PC-3 (cell line): ENCODE data around the gene CEP95. TPM values are rescaled to one million over a fixed set of nuclear protein-coding genes. Genes with fewer than 3 reads are reported as not detected.

Source experiments
- ATAC-seq: fragments of 200-7000 bp; cut with Tn5 transposase; 2 replicates; pipeline ENCODE4 v1.9.1; 2020; ENCODE audit warnings: mild to moderate bottlenecking, moderate library complexity
- BruUV-seq: library from RNA; stranded (reverse); fragments of 400-500 nt; replicated peaks from 2 replicates; lab custom pipeline; 2021; lab: Mats Ljungman, UMichigan
- CTCF ChIA-PET: fragments of 300-600 bp; sonication (Branson Sonifier 250); formaldehyde crosslinking; loops from one replicate; lab custom pipeline; 2022; ENCODE audit warnings: antibody characterized with exemption; lab: Charles Lee
- POLR2A ChIA-PET: fragments of 300-600 bp; sonication (Branson Sonifier 250); formaldehyde crosslinking; loops from one replicate; lab custom pipeline; 2022; ENCODE audit warnings: antibody characterized with exemption; ENCODE audit not compliant: unreplicated experiment; lab: Charles Lee
- DNase-seq: peaks from one replicate; pipeline ENCODE4 v3.0.0-alpha.2; 2015
- H2AFZ ChIP-seq: fragments of 300-600 bp; sonication (generic); 2 replicates; pipeline ENCODE4 v1.6.0; 2016; ENCODE audit warnings: antibody characterized with exemption, low read length
- H3F3A ChIP-seq: fragments of 300-600 bp; sonication (generic); one replicate; pipeline ENCODE4 v1.6.0; 2017; ENCODE audit warnings: antibody characterized with exemption, low read length, control low read depth, mild to moderate bottlenecking; ENCODE audit not compliant: unreplicated experiment
- H3K27ac ChIP-seq: fragments of 300-600 bp; sonication (generic); 2 replicates; pipeline ENCODE4 v1.5.1; 2016; ENCODE audit warnings: mild to moderate bottlenecking, low read length
- H3K27me3 ChIP-seq: fragments of 300-600 bp; sonication (generic); 2 replicates; pipeline ENCODE4 v1.6.1; 2016; ENCODE audit warnings: low read length, mixed read lengths
- H3K36me3 ChIP-seq: fragments of 300-600 bp; sonication (generic); 2 replicates; pipeline ENCODE4 v1.6.1; 2016; ENCODE audit warnings: low read depth, mixed run types, low read length, mixed read lengths
- H3K4me1 ChIP-seq: fragments of 300-600 bp; sonication (generic); 2 replicates; pipeline ENCODE4 v1.5.1; 2016; ENCODE audit warnings: low read length; ENCODE audit not compliant: insufficient read depth
- H3K4me2 ChIP-seq: fragments of 300-600 bp; sonication (generic); 2 replicates; pipeline ENCODE4 v1.6.0; 2016; ENCODE audit warnings: low read length
- H3K4me3 ChIP-seq: fragments of 300-600 bp; sonication (generic); 2 replicates; pipeline ENCODE4 v1.5.1; 2016; ENCODE audit warnings: mild to moderate bottlenecking, low read length, mixed read lengths
- H3K79me2 ChIP-seq: fragments of 300-600 bp; sonication (generic); 2 replicates; pipeline ENCODE4 v1.6.1; 2017; ENCODE audit warnings: low read length, mixed read lengths
- H3K9ac ChIP-seq: fragments of 300-600 bp; sonication (generic); 2 replicates; pipeline ENCODE4 v1.6.0; 2016; ENCODE audit warnings: mild to moderate bottlenecking, low read length
- H3K9me2 ChIP-seq: fragments of 300-600 bp; sonication (generic); replicated peaks from 2 replicates; pipeline ENCODE4 v1.6.1; 2016; ENCODE audit warnings: mixed run types, low read length, mixed read lengths
- H3K9me3 ChIP-seq: fragments of 300-600 bp; sonication (generic); 2 replicates; pipeline ENCODE4 v1.6.1; 2016; ENCODE audit warnings: low read length, mixed read lengths
- H4K20me1 ChIP-seq: fragments of 300-600 bp; sonication (generic); 2 replicates; pipeline ENCODE4 v1.6.1; 2016; ENCODE audit warnings: low read length, mixed read lengths
- CTCF ChIP-seq: fragments of 300-600 bp; sonication (generic); conservative IDR thresholded peaks from 2 replicates; pipeline ENCODE4 v1.5.1; 2017; ENCODE audit warnings: antibody characterized with exemption, low read depth, mild to moderate bottlenecking, low read length
- EZH2 ChIP-seq: fragments of 300-600 bp; sonication (generic); IDR thresholded peaks from one replicate; pipeline ENCODE4 v1.6.1; 2017; ENCODE audit warnings: antibody characterized with exemption, mild to moderate bottlenecking, low read length; ENCODE audit not compliant: unreplicated experiment
- EZH2phosphoT487 ChIP-seq: fragments of 300-600 bp; sonication (generic); IDR thresholded peaks from 2 replicates; pipeline ENCODE4 v1.6.1; 2018; ENCODE audit warnings: mild to moderate bottlenecking, antibody characterized with exemption, low read length, borderline replicate concordance
- intact Hi-C: fragments of 100-400 bp; cut with micrococcal nuclease; formaldehyde crosslinking; loops from 2 replicates; pipeline ENCODE4 v1.9.0; 2023
- total RNA-seq: library from RNA; depleted of rRNA; stranded (reverse); fragments of >200 nt; gene quantifications from 2 replicates; pipeline ENCODE4 v1.2.3, GENCODE V29; 2014

The CEP95 gene
- total RNA-seq, 1 experiment from 2014 or later: 32.4 TPM

GRCh38 chr17:64565563-64565962 lies 58.8 kb downstream of the CEP95 start:
- Histone ChIP-seq H3K4me3 (no peak overlapping the region), H3K9ac (no peak overlapping the region), H3K4me1 (no peaks in the 10 kb centered on the region), H3K9me2 (no peaks in the 10 kb centered on the region), H2AFZ (no peak overlapping the region), H3K27me3 (no peaks in the 10 kb centered on the region), H3K4me2 (no peak overlapping the region), H3K79me2 (0 out of 2 replicates have a peak, but pooled peaks cover 5% of the 10 kb centered on the region), H4K20me1 (no peaks in the 10 kb centered on the region), H3F3A (peaks cover 6% of the 10 kb centered on the region), H3K27ac (no peak overlapping the region), H3K9me3 (no peaks in the 10 kb centered on the region), H3K36me3 (peaks cover 56% of the 10 kb centered on the region)
- CTCF ChIA-PET: no interaction called here
- DNase-seq (no peak), ATAC-seq (no peak)
- intact Hi-C loops: no loop called here
- no peak for TF ChIP-seq EZH2phosphoT487
- no peak for TF ChIP-seq EZH2
- no peak for TF ChIP-seq CTCF
- POLR2A ChIA-PET: no interaction called here
- BruUV-seq: no TSS peak

DNA sequence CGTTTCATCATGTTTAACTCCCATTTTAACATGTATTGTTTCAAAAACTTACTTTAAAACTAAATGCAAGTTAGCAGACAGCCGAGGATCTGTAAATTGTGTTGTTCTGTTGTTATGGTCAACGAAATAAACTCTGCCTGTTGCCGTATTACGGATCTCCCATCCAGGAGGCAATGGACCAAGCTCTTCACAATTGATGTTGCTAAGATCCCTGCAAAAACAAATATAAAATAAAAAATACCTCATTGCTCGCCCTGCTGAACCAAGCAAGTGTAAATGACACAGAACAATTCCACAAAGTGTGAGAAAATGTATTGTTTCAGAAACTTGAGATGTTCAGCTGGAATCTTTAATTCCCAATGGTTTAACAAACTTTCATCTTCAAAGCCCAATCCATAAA lies 65.0 kb downstream of the CEP95 start:
- no peaks in the 10 kb centered on the region for H3K27me3 ChIP-seq
- no peaks in the 10 kb centered on the region for H4K20me1 ChIP-seq
- CTCF ChIA-PET: no interaction called here
- H2AFZ ChIP-seq: no peak overlapping the region
- peaks cover 51% of the 10 kb centered on the region for H3K36me3 ChIP-seq
- H3K9ac ChIP-seq: no peak overlapping the region
- H3K4me2 ChIP-seq: no peak overlapping the region
- no peak overlapping the region for H3K4me3 ChIP-seq
- intact Hi-C loops: no loop called here
- ATAC-seq (no peak), DNase-seq (no peak)
- H3K79me2 ChIP-seq: peaks cover 6% of the 10 kb centered on the region; the same call in 1 of the 2 replicates
- TF ChIP-seq CTCF (no peak), EZH2phosphoT487 (no peak), EZH2 (no peak)
- H3K9me2 ChIP-seq: no peaks in the 10 kb centered on the region
- peaks cover 21% of the 10 kb centered on the region for H3K4me1 ChIP-seq
- POLR2A ChIA-PET: no interaction called here
- H3K27ac ChIP-seq: no peak overlapping the region
- H3F3A ChIP-seq: peaks cover 9% of the 10 kb centered on the region
- BruUV-seq: no TSS peak
- H3K9me3 ChIP-seq: no peaks in the 10 kb centered on the region

- H3K79me2 ChIP-seq: peaks cover 6% of the 10 kb centered on the region; the same call in 1 of the 2 replicates
- peaks cover 9% of the 10 kb centered on the region for H3F3A ChIP-seq
- peak overlapping the region; percentile 49 for H3K27ac ChIP-seq
- no peak overlapping the region for H2AFZ ChIP-seq
- H3K4me3 ChIP-seq: no peak overlapping the region
- peaks cover 21% of the 10 kb centered on the region for H3K4me1 ChIP-seq
- POLR2A ChIA-PET: no interaction called here
- peak overlapping the region; percentile 36 for H3K4me2 ChIP-seq
- no peaks in the 10 kb centered on the region for H3K9me3 ChIP-seq
- no peak overlapping the region for H3K9ac ChIP-seq
- CTCF ChIA-PET: no interaction called here
- no peak for TF ChIP-seq CTCF
- no peak for TF ChIP-seq EZH2phosphoT487
- no peak for TF ChIP-seq EZH2
- no peaks in the 10 kb centered on the region for H3K9me2 ChIP-seq
- no peaks in the 10 kb centered on the region for H4K20me1 ChIP-seq
- BruUV-seq: no TSS peak
- intact Hi-C loops: no loop called here
- no peaks in the 10 kb centered on the region for H3K27me3 ChIP-seq
- ATAC-seq: peak; percentile 78
- H3K36me3 ChIP-seq: peaks cover 54% of the 10 kb centered on the region
- DNase-seq: peak; percentile 70
Measured at GRCh38 chr17:64572682-64573154, 65.9 kb downstream of the CEP95 start.
